Anterior cingulate cortex (tissue), 58 donors: ENCODE results near the gene CREB3L1.

Source experiments
- DNase-seq, 58 donors: peaks; one replicate each; lab custom pipeline; 2025; lab: John Stamatoyannopoulos, UW

CREB3L1 gene

GRCh38 chr11:46277622-46278386 lies at the start of gene CREB3L1:
Gene CREB3L1, plus strand, starts transcription at chr11:46277662. Its CDS starts 450 bp downstream, at chr11:46278112.
- DNase-seq = peak in 12 of 58 donors; percentile 12 to 49 (median 25)

- DNase-seq = no peak
Observed at GRCh38 chr11:46229230-46229629, 48.2 kb upstream of the CREB3L1 start.

- no peak for DNase-seq
Observed at GRCh38 chr11:46234311-46234710, 43.2 kb upstream of the CREB3L1 start.

- DNase-seq = no peak
Observed at GRCh38 chr11:46235777-46236688, 41.4 kb upstream of the CREB3L1 start.

GRCh38 chr11:46236918-46237247 lies 40.6 kb upstream of the CREB3L1 start:
- DNase-seq = no peak

GRCh38 chr11:46237248-46238077 lies 40.0 kb upstream of the CREB3L1 start:
- peak in 24 of 58 donors; percentile 2 to 59 (median 35) for DNase-seq

GRCh38 chr11:46238078-46238966 lies 39.1 kb upstream of the CREB3L1 start:
- peak in 28 of 58 donors; percentile 8 to 59 (median 29) for DNase-seq

- peak in 56 of 58 donors; percentile 39 to 87 (median 70) for DNase-seq
Observed at GRCh38 chr11:46238967-46239800, 38.3 kb upstream of the CREB3L1 start.

- peak in 3 of 58 donors; percentile 5 to 55 (median 40) for DNase-seq
Observed at GRCh38 chr11:46239801-46240061, 37.7 kb upstream of the CREB3L1 start.

- DNase-seq = no peak
Observed at GRCh38 chr11:46240371-46240770, 37.1 kb upstream of the CREB3L1 start.

- no peak for DNase-seq
Observed at GRCh38 chr11:46240861-46241260, 36.6 kb upstream of the CREB3L1 start.

- no peak for DNase-seq
Observed at GRCh38 chr11:46242041-46242951, 35.2 kb upstream of the CREB3L1 start.

- DNase-seq = peak in 56 of 58 donors; percentile 29 to 90 (median 76)
Observed at GRCh38 chr11:46242952-46243795, 34.3 kb upstream of the CREB3L1 start.

- DNase-seq = no peak
Observed at GRCh38 chr11:46243796-46244109, 33.7 kb upstream of the CREB3L1 start.

- DNase-seq = no peak
Observed at GRCh38 chr11:46246521-46246920, 30.9 kb upstream of the CREB3L1 start.

- no peak for DNase-seq
Observed at GRCh38 chr11:46247090-46247489, 30.4 kb upstream of the CREB3L1 start.

- no peak for DNase-seq
Observed at GRCh38 chr11:46247659-46248058, 29.8 kb upstream of the CREB3L1 start.
